H9 (cell line): ENCODE measurements around the gene TMEM117. TPM values are rescaled to one million over a fixed set of nuclear protein-coding genes. Genes with fewer than 3 reads are reported as not detected.

Experiments
- DNase-seq: peaks from one replicate; pipeline ENCODE4 v3.0.0-alpha.2; 2017
- H2AFZ ChIP-seq: one replicate; pipeline ENCODE4 v1.6.1; 2013; ENCODE audit warnings: mild to moderate bottlenecking, low read length, control low read depth, moderate library complexity
- H2AK5ac ChIP-seq: 2 replicates; pipeline ENCODE4 v1.6.1; 2013; ENCODE audit warnings: low read length, control low read depth, mixed read lengths; ENCODE audit not compliant: insufficient read length
- H2BK120ac ChIP-seq: one replicate; pipeline ENCODE4 v1.6.1; 2013; ENCODE audit warnings: low read depth, mild to moderate bottlenecking, low read length, control low read depth, inconsistent platforms; ENCODE audit not compliant: poor library complexity, severe bottlenecking
- H2BK12ac ChIP-seq: 2 replicates; pipeline ENCODE4 v1.6.1; 2013; ENCODE audit warnings: low read length, control low read depth, mixed read lengths, low read depth; ENCODE audit not compliant: insufficient read length
- H2BK15ac ChIP-seq: 2 replicates; pipeline ENCODE4 v1.6.1; 2013; ENCODE audit warnings: low read depth, low read length, control low read depth
- H2BK20ac ChIP-seq: one replicate; pipeline ENCODE4 v1.6.1; 2013; ENCODE audit warnings: low read depth, mild to moderate bottlenecking, low read length, control low read depth, inconsistent platforms; ENCODE audit not compliant: poor library complexity, severe bottlenecking
- H2BK5ac ChIP-seq: 2 replicates; pipeline ENCODE4 v1.6.1; 2013; ENCODE audit warnings: low read length, control low read depth, mixed read lengths; ENCODE audit not compliant: insufficient read length
- H3K14ac ChIP-seq: 2 replicates; pipeline ENCODE4 v1.6.1; 2013; ENCODE audit warnings: low read length, control low read depth; ENCODE audit not compliant: insufficient read depth
- H3K18ac ChIP-seq: 2 replicates; pipeline ENCODE4 v1.6.1; 2013; ENCODE audit warnings: low read depth, mild to moderate bottlenecking, mixed read lengths, low read length, control low read depth; ENCODE audit not compliant: insufficient read length
- H3K23ac ChIP-seq: 2 replicates; pipeline ENCODE4 v1.6.1; 2013; ENCODE audit warnings: low read length, control low read depth, mixed read lengths, low read depth; ENCODE audit not compliant: insufficient read length
- H3K23me2 ChIP-seq: 2 replicates; pipeline ENCODE4 v1.6.1; 2013; ENCODE audit warnings: low read depth, mild to moderate bottlenecking, mixed read lengths, low read length, control low read depth; ENCODE audit not compliant: insufficient read length, poor library complexity, severe bottlenecking
- H3K27ac ChIP-seq: 2 replicates; pipeline ENCODE4 v1.5.1; 2013; ENCODE audit warnings: low read length, control low read depth, mixed read lengths, low read depth; ENCODE audit not compliant: insufficient read length
- H3K27me3 ChIP-seq: 2 replicates; pipeline ENCODE4 v1.6.1; 2013; ENCODE audit warnings: low read length, control low read depth, inconsistent platforms; ENCODE audit not compliant: insufficient read depth
- H3K4ac ChIP-seq: 2 replicates; pipeline ENCODE4 v1.6.1; 2013; ENCODE audit warnings: low read depth, mild to moderate bottlenecking, control low read depth, inconsistent platforms, low read length, moderate library complexity
- H3K4me1 ChIP-seq: 2 replicates; pipeline ENCODE4 v1.6.1; 2013; ENCODE audit warnings: low read length, control low read depth, inconsistent platforms; ENCODE audit not compliant: insufficient read depth
- H3K4me2 ChIP-seq: 2 replicates; pipeline ENCODE4 v1.6.1; 2013; ENCODE audit warnings: low read length, control low read depth, mixed read lengths; ENCODE audit not compliant: insufficient read length, insufficient read depth
- H3K56ac ChIP-seq: 2 replicates; pipeline ENCODE4 v1.6.1; 2013; ENCODE audit warnings: low read depth, mild to moderate bottlenecking, mixed read lengths, low read length, control low read depth; ENCODE audit not compliant: insufficient read length
- H3K79me1 ChIP-seq: 2 replicates; pipeline ENCODE4 v1.6.1; 2013; ENCODE audit warnings: low read depth, mild to moderate bottlenecking, moderate library complexity, low read length, control low read depth, inconsistent platforms; ENCODE audit not compliant: insufficient read depth, poor library complexity, severe bottlenecking
- H3K79me2 ChIP-seq: 2 replicates; pipeline ENCODE4 v1.6.1; 2013; ENCODE audit warnings: low read length, control low read depth, inconsistent platforms; ENCODE audit not compliant: insufficient read depth
- H3K9ac ChIP-seq: 2 replicates; pipeline ENCODE4 v1.6.1; 2013; ENCODE audit warnings: low read length, control low read depth, mixed read lengths; ENCODE audit not compliant: insufficient read length; ENCODE audit errors: extremely low read depth
- H3K9me3 ChIP-seq: one replicate; pipeline ENCODE4 v1.6.1; 2013; ENCODE audit warnings: low read depth, low read length, inconsistent platforms; ENCODE audit not compliant: control insufficient read depth
- H3T11ph ChIP-seq: one replicate; pipeline ENCODE4 v1.6.1; 2013; ENCODE audit warnings: mild to moderate bottlenecking, low read length, control low read depth, inconsistent platforms
- H4K20me1 ChIP-seq: one replicate; pipeline ENCODE4 v1.6.1; 2013; ENCODE audit not compliant: control insufficient read depth, insufficient read length, insufficient read depth
- H4K5ac ChIP-seq: 2 replicates; pipeline ENCODE4 v1.6.1; 2013; ENCODE audit warnings: low read depth, mild to moderate bottlenecking, mixed read lengths, low read length, control low read depth; ENCODE audit not compliant: insufficient read length
- H4K8ac ChIP-seq: replicated peaks from 2 replicates; pipeline ENCODE4 v1.6.1; 2013; ENCODE audit warnings: low read length, control low read depth, mixed read lengths, low read depth; ENCODE audit not compliant: insufficient read length
- H4K91ac ChIP-seq: 2 replicates; pipeline ENCODE4 v1.6.1; 2013; ENCODE audit warnings: low read depth, mild to moderate bottlenecking, moderate library complexity, mixed read lengths, low read length, control low read depth; ENCODE audit not compliant: insufficient read length
- H3K27ac Mint-ChIP-seq, 3 experiments: 2 replicates in 2 of 3; 3 replicates in 1 of 3; pipeline ENCODE4 v1.8.0; 2020 to 2021; ENCODE audit warnings: mixed read lengths in 3 of 3, mild to moderate bottlenecking in 1 of 3, moderate library complexity in 1 of 3
- H3K27me3 Mint-ChIP-seq: 2 replicates; pipeline ENCODE4 v1.8.0; 2021; ENCODE audit warnings: low read depth, mild to moderate bottlenecking, moderate library complexity, mixed read lengths
- H3K36me3 Mint-ChIP-seq, 3 experiments: 2 replicates in 2 of 3; 3 replicates in 1 of 3; pipeline ENCODE4 v1.8.0; 2020 to 2021; ENCODE audit warnings: low read depth in 3 of 3, mixed read lengths in 3 of 3; ENCODE audit not compliant: insufficient read depth in 1 of 3
- H3K4me1 Mint-ChIP-seq, 2 experiments: 2 replicates each; pipeline ENCODE4 v1.8.0; 2020; ENCODE audit warnings: mixed read lengths in 2 of 2
- H3K4me3 Mint-ChIP-seq, 2 experiments: 2 replicates in 1 of 2; 3 replicates in 1 of 2; pipeline ENCODE4 v1.8.0; 2020 to 2021; ENCODE audit warnings: mild to moderate bottlenecking in 2 of 2, mixed read lengths in 2 of 2, moderate library complexity in 1 of 2
- H3K9me3 Mint-ChIP-seq, 2 experiments: 2 replicates in 1 of 2; 3 replicates in 1 of 2; pipeline ENCODE4 v1.8.0; 2020; ENCODE audit warnings: mild to moderate bottlenecking in 2 of 2, mixed read lengths in 2 of 2, moderate library complexity in 1 of 2
- CTCF ChIP-seq: fragments of 200-600 bp; sonication (generic); conservative IDR thresholded peaks from 3 replicates; pipeline ENCODE4 v1.8.0; 2021; ENCODE audit warnings: antibody characterized with exemption, mild to moderate bottlenecking
- WGBS: extraction: QIAGEN DNeasy Blood & Tissue Kit; methylation state at CpG from one replicate; pipeline ENCODE4 v1.1.7; 2013; ENCODE audit warnings: missing lambda C conversion rate, low lambda C conversion rate, mixed read lengths; ENCODE audit not compliant: insufficient read length; ENCODE audit errors: extremely low coverage; 5-methylcytosine and 5-hydroxymethylcytosine counted together
- total RNA-seq: library from RNA; stranded (reverse); gene quantifications from 2 replicates; pipeline ENCODE4 v1.2.1, GENCODE V29; 2021

The TMEM117 gene
- total RNA-seq, 1 experiment from 2014 or later = 1.7 TPM

GRCh38 chr12:43884683-43885410 lies 49.0 kb downstream of the TMEM117 start:
- H2BK20ac ChIP-seq = no peak overlapping the region
- no peaks in the 10 kb centered on the region for H3K79me1 ChIP-seq
- H3K9ac ChIP-seq = no peak overlapping the region
- H4K5ac ChIP-seq = no peak overlapping the region
- H3K56ac ChIP-seq = no peak overlapping the region
- no peaks in the 10 kb centered on the region for H4K20me1 ChIP-seq
- no peaks in the 10 kb centered on the region for H3K27me3 ChIP-seq
- TF ChIP-seq CTCF = no peak
- no peak overlapping the region for H3K23ac ChIP-seq
- H3K14ac ChIP-seq = no peak overlapping the region
- H3K4ac ChIP-seq = no peak overlapping the region
- peaks cover 0 to 5% of the 10 kb centered on the region in 2 experiments; a peak in 2 of 4 replicates for H3K4me1 Mint-ChIP-seq
- no peak overlapping the region for H2BK15ac ChIP-seq
- peak overlapping the region in 1 of 3 experiments; percentile 53; a peak in 2 of 7 replicates for H3K27ac Mint-ChIP-seq
- no peak overlapping the region for H2BK120ac ChIP-seq
- no peak overlapping the region for H3K4me2 ChIP-seq
- H3K9me3 Mint-ChIP-seq = no peaks in the 10 kb centered on the region
- H3T11ph ChIP-seq = no peak overlapping the region
- H4K8ac ChIP-seq = no peak overlapping the region
- H3K4me1 ChIP-seq = no peaks in the 10 kb centered on the region
- no peak overlapping the region for H3K27ac ChIP-seq
- peak overlapping the region; percentile 65 for H2AFZ ChIP-seq
- H3K79me2 ChIP-seq = no peaks in the 10 kb centered on the region
- H3K18ac ChIP-seq = no peak overlapping the region
- H2BK12ac ChIP-seq = no peak overlapping the region
- no peak overlapping the region for H3K4me3 Mint-ChIP-seq
- H3K36me3 Mint-ChIP-seq = no peaks in the 10 kb centered on the region
- no peak overlapping the region for H2BK5ac ChIP-seq
- H3K9me3 ChIP-seq = no peaks in the 10 kb centered on the region
- H2AK5ac ChIP-seq = no peak overlapping the region
- no peaks in the 10 kb centered on the region for H3K23me2 ChIP-seq
- no peak overlapping the region for H4K91ac ChIP-seq
- no CpG with 5 or more reads among the region's 8 CpGs for WGBS
- DNase-seq = no peak
- no peaks in the 10 kb centered on the region for H3K27me3 Mint-ChIP-seq
